ENCODE data around the gene CAMKMT.
"Not testable (repeated sequence)": the region's sequence is repeated elsewhere in the genome, so short reads cannot be mapped to it uniquely, and the experiment has no call there.

The CAMKMT gene

DNA sequence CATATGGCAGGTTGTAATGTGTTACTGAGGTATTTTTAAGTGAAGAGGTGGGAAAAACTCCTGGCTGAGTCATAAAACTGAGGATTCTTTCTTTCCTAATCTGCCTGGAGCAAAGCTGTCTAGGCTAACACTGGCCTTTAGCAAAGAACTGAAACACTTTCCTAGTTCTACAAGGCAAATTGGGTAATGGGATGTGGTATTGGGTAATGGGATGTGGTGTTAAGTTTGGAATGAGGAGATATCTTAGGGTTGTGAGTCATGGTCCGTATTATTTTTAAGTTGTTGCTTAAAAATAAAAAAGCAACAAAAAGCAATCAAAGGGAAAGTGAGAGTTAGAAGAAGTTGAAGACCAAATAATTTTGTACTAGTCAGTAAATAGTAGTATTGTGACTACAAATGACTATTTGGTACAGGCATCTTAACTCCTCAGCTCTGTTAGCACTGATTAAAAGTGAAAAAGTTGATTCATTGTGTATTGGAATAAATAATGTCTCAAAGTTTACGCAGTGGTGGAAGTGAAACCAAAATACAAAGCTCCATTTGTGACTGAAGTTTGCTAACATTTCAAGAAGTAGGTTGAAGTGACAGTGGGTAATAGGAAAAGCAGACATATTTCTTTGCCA is 216.8 kb downstream of the CAMKMT start:
- no peaks in the 10 kb centered on the region for H3K9me3 ChIP-seq (ENCODE audit: insufficient read depth, low read depth, low read length)
- H3K27me3 ChIP-seq (ENCODE audit: insufficient read depth, low read length), result no peaks in the 10 kb centered on the region
- H3K36me3 ChIP-seq (ENCODE audit: insufficient read depth, low read depth, low read length), result no peaks in the 10 kb centered on the region
- H3K27ac ChIP-seq (ENCODE audit: low read length), result no peak overlapping the region
- no peak overlapping the region for H3K4me3 ChIP-seq (ENCODE audit: low read length)
- no peaks in the 10 kb centered on the region for H3K4me1 ChIP-seq (ENCODE audit: insufficient read depth, low read length)
- H3K9ac ChIP-seq (ENCODE audit: low read depth, low read length), result no peak overlapping the region

DNA sequence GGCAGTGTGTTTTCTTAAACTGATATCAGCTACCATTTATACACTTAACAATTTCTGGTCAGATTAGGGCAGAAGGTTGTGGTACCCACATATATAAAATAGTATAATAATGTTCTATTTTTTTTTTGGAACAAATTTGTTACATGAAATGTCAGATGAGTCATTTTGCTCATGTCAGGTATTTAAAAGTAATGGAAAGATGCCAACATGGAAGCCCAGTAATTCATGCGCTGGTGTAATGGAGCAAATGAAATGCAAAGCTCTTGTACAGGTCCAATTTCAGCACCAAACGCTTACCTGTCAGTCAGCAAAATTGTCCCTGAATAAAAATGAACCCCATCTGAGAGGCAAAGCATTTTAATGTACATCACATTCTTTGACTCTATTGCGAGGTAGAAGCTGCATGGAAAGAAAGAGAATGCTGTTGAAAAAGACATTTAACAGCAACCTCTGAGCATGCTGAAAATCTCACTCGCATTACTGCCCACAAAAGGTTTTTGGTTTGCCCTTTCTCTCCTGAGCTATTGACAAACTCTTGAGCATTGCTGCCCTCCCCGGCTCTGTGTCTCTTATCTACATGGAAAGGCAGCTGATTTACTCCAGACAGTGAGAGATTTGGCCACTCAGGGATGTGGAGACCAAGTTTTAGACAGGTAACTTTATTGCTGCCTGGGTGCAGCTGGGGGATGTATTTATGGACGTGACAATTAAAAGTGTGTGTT is 217.5 kb downstream of the CAMKMT start:
- Histone ChIP-seq H3K36me3 (ENCODE audit: insufficient read depth, low read depth, low read length) (no peaks in the 10 kb centered on the region), H3K4me3 (ENCODE audit: low read length) (no peak overlapping the region), H3K27me3 (ENCODE audit: insufficient read depth, low read length) (no peaks in the 10 kb centered on the region), H3K9me3 (ENCODE audit: insufficient read depth, low read depth, low read length) (no peaks in the 10 kb centered on the region), H3K27ac (ENCODE audit: low read length) (no peak overlapping the region), H3K9ac (ENCODE audit: low read depth, low read length) (no peak overlapping the region), H3K4me1 (ENCODE audit: insufficient read depth, low read length) (no peaks in the 10 kb centered on the region)

DNA sequence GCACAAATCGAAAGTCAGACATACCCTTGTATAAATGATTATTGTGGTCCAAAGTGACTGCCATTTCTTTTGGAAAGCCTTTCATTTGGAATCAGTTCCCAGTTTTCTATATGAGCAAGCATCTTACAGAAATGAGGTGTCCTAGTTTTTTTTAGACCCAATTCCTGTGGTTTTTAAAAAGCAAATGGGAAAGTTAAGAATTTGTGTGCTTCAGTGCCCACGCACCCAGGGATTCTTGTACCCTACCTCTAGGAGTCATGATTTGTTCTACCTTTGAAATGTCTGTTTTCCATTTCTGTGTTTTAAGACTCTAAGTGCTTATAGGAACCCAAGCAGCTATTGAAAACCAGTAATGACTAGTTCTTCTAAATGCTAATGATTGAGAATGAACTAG is 218.1 kb downstream of the CAMKMT start:
- H3K36me3 ChIP-seq (ENCODE audit: insufficient read depth, low read depth, low read length), result no peaks in the 10 kb centered on the region

GRCh38 chr2:44580875-44581515 is 219.2 kb downstream of the CAMKMT start:
- H3K9ac ChIP-seq (ENCODE audit: low read depth, low read length), result no peak overlapping the region
- H3K4me1 ChIP-seq (ENCODE audit: insufficient read depth, low read length), result no peaks in the 10 kb centered on the region
- no peak overlapping the region for H3K27ac ChIP-seq (ENCODE audit: low read length)
- no peaks in the 10 kb centered on the region for H3K9me3 ChIP-seq (ENCODE audit: insufficient read depth, low read depth, low read length)
- H3K36me3 ChIP-seq (ENCODE audit: insufficient read depth, low read depth, low read length), result no peaks in the 10 kb centered on the region
- no peaks in the 10 kb centered on the region for H3K27me3 ChIP-seq (ENCODE audit: insufficient read depth, low read length)
- no peak overlapping the region for H3K4me3 ChIP-seq (ENCODE audit: low read length)

More for the DNA sequence above, 218.1 kb downstream of the CAMKMT start:
- Histone ChIP-seq H3K27me3 (ENCODE audit: insufficient read depth, low read length) (no peaks in the 10 kb centered on the region), H3K9me3 (ENCODE audit: insufficient read depth, low read depth, low read length) (no peaks in the 10 kb centered on the region), H3K27ac (ENCODE audit: low read length) (no peak overlapping the region), H3K4me3 (ENCODE audit: low read length) (no peak overlapping the region), H3K9ac (ENCODE audit: low read depth, low read length) (no peak overlapping the region), H3K4me1 (ENCODE audit: insufficient read depth, low read length) (no peaks in the 10 kb centered on the region)

GRCh38 chr2:44582363-44583008 is 220.7 kb downstream of the CAMKMT start:
- no peak overlapping the region for H3K27ac ChIP-seq (ENCODE audit: low read length)
- peaks cover 9% of the 10 kb centered on the region; the same call in 1 of the 2 replicates for H3K9me3 ChIP-seq (ENCODE audit: insufficient read depth, low read depth, low read length)
- no peak overlapping the region for H3K4me3 ChIP-seq (ENCODE audit: low read length)
- H3K4me1 ChIP-seq (ENCODE audit: insufficient read depth, low read length), result no peaks in the 10 kb centered on the region
- H3K27me3 ChIP-seq (ENCODE audit: insufficient read depth, low read length), result no peaks in the 10 kb centered on the region
- H3K36me3 ChIP-seq (ENCODE audit: insufficient read depth, low read depth, low read length), result no peaks in the 10 kb centered on the region
- H3K9ac ChIP-seq (ENCODE audit: low read depth, low read length), result no peak overlapping the region

- H3K9ac ChIP-seq (ENCODE audit: low read depth, low read length); H3K36me3 ChIP-seq (ENCODE audit: insufficient read depth, low read depth, low read length); H3K27me3 ChIP-seq (ENCODE audit: insufficient read depth, low read length); H3K27ac ChIP-seq (ENCODE audit: low read length); H3K4me1 ChIP-seq (ENCODE audit: insufficient read depth, low read length); H3K4me3 ChIP-seq (ENCODE audit: low read length); H3K9me3 ChIP-seq (ENCODE audit: insufficient read depth, low read depth, low read length): not testable (repeated sequence)
Measured at GRCh38 chr2:44595615-44596014, 233.9 kb downstream of the CAMKMT start.

DNA sequence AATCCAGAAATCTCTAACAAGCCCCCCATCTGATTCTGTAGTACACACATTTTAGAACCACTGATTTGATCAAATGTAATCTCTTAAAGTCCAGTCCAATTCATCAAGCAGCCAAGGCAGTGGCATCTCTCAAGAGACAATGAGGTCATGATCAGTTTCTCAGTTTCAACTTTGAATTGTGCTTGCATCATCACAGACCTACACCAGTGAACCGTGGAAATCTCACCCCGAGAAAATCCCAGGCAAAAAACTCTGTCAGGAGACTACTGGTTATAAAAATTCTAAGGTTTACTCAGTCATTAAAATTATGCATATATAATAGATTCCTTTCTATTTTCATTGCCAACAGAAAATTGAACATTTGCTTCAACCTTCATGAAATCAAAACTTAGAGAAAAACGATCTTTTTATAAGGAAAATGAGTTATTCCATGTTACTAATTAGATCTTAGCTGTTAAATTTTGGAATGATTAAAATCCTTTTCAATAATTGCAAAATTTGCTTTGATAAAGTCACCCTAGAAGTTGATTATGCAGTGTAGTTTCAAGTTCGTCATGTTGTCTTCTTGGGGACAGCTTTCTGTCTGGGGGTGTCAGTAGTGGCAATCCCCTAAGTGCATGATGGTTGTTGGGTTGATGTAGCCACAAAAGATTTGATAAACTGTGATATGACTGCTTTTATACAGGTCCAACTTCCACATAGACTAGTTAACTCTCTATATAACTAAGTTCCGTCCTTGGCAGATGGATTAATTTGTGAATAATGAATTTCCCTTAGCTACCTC is 235.0 kb downstream of the CAMKMT start:
- Histone ChIP-seq H3K9me3 (ENCODE audit: insufficient read depth, low read depth, low read length) (no peaks in the 10 kb centered on the region), H3K9ac (ENCODE audit: low read depth, low read length) (no peak overlapping the region), H3K36me3 (ENCODE audit: insufficient read depth, low read depth, low read length) (no peaks in the 10 kb centered on the region), H3K27ac (ENCODE audit: low read length) (no peak overlapping the region), H3K4me3 (ENCODE audit: low read length) (no peak overlapping the region), H3K4me1 (ENCODE audit: insufficient read depth, low read length) (no peaks in the 10 kb centered on the region), H3K27me3 (ENCODE audit: insufficient read depth, low read length) (no peaks in the 10 kb centered on the region)

DNA sequence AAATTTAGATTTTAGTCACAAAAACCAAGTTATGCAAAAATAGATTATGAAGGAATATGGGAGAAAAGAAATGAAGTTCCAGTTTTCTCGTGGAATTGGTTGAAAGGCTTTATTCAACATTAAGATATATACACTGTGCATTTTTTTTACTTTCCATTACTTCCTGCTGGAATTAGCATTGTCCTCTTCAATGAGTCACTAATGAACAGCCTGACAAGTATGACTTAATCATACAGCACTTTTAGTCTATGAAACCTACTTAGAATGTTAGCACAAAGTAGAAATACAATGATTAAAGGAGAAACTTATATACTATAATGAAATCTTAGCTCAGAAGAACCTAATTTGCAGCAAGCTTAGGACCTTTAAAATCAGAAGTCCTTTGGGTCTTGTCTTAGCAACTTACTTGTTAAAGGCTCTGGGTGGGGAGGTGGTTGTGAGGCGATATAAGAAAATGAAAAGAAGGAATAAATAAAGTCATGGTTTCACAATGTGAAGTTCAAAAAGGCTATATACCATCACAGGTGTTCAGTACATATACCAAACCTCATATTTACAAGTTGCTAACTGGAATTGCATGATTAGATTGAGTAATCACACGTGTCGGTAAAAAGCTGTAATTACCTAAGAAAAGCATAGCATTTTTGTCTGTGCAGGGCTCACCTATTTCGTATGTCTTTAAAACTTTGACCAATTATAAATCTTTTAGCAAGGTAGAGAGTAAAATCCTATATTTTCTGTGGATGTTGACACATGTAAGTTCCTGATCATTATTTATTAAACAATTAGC is 236.8 kb downstream of the CAMKMT start:
- Histone ChIP-seq H3K4me1 (ENCODE audit: insufficient read depth, low read length) (no peaks in the 10 kb centered on the region), H3K36me3 (ENCODE audit: insufficient read depth, low read depth, low read length) (no peaks in the 10 kb centered on the region), H3K27me3 (ENCODE audit: insufficient read depth, low read length) (no peaks in the 10 kb centered on the region), H3K9ac (ENCODE audit: low read depth, low read length) (no peak overlapping the region), H3K4me3 (ENCODE audit: low read length) (no peak overlapping the region), H3K27ac (ENCODE audit: low read length) (no peak overlapping the region), H3K9me3 (ENCODE audit: insufficient read depth, low read depth, low read length) (no peaks in the 10 kb centered on the region)

- Histone ChIP-seq H3K27ac (ENCODE audit: low read length) (no peak overlapping the region), H3K4me1 (ENCODE audit: insufficient read depth, low read length) (no peaks in the 10 kb centered on the region), H3K36me3 (ENCODE audit: insufficient read depth, low read depth, low read length) (no peaks in the 10 kb centered on the region), H3K9me3 (ENCODE audit: insufficient read depth, low read depth, low read length) (no peaks in the 10 kb centered on the region), H3K9ac (ENCODE audit: low read depth, low read length) (no peak overlapping the region), H3K4me3 (ENCODE audit: low read length) (no peak overlapping the region), H3K27me3 (ENCODE audit: insufficient read depth, low read length) (no peaks in the 10 kb centered on the region)
Measured at GRCh38 chr2:44599130-44599529, 237.4 kb downstream of the CAMKMT start.

GRCh38 chr2:44602446-44602845 is 240.7 kb downstream of the CAMKMT start:
- H3K4me1 ChIP-seq (ENCODE audit: insufficient read depth, low read length), result no peaks in the 10 kb centered on the region
- no peaks in the 10 kb centered on the region for H3K27me3 ChIP-seq (ENCODE audit: insufficient read depth, low read length)
- H3K36me3 ChIP-seq (ENCODE audit: insufficient read depth, low read depth, low read length), result no peaks in the 10 kb centered on the region
- H3K9ac ChIP-seq (ENCODE audit: low read depth, low read length), result no peak overlapping the region
- H3K4me3 ChIP-seq (ENCODE audit: low read length), result no peak overlapping the region
- H3K9me3 ChIP-seq (ENCODE audit: insufficient read depth, low read depth, low read length), result no peaks in the 10 kb centered on the region
- H3K27ac ChIP-seq (ENCODE audit: low read length), result no peak overlapping the region

DNA sequence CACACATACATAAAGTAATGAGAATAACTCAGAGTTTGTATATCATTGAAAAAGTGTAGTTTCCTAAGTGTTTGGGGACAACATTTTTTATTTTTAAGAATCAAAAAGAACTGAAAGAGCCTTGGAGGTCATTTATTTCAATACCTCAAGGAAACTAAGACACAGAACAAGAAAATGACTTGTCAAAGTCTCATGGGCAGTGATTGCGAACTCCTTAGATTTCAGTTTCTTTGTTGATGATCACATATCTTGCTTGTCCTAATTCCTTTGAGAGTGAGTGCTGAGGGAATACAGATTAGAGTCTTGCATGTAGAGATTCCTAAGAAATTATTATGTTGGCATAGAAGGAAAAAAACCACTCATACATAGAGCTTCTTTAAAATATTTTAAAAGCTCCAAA is 243.8 kb downstream of the CAMKMT start:
- Histone ChIP-seq H3K4me3 (ENCODE audit: low read length) (no peak overlapping the region), H3K27me3 (ENCODE audit: insufficient read depth, low read length) (no peaks in the 10 kb centered on the region), H3K27ac (ENCODE audit: low read length) (no peak overlapping the region), H3K4me1 (ENCODE audit: insufficient read depth, low read length) (no peaks in the 10 kb centered on the region), H3K9me3 (ENCODE audit: insufficient read depth, low read depth, low read length) (no peaks in the 10 kb centered on the region), H3K9ac (ENCODE audit: low read depth, low read length) (no peak overlapping the region), H3K36me3 (ENCODE audit: insufficient read depth, low read depth, low read length) (no peaks in the 10 kb centered on the region)

All from iPS-20b (cell line).